HepG2 (cell line): Measurements from ENCODE around the gene TMEM106B. TPM values are rescaled to one million over a fixed set of nuclear protein-coding genes. Genes with fewer than 3 reads are reported as not detected.

ENCODE experiments used
- ASH2L ChIP-seq: fragments of 300-600, 200-600 bp; sonication (generic); IDR thresholded peaks from 2 replicates; pipeline ENCODE4 v1.7.0; 2017; ENCODE audit warnings: low read depth, mild to moderate bottlenecking, moderate library complexity, mixed read lengths, low read length; ENCODE audit not compliant: insufficient read length
- DBP ChIP-seq: sonication (generic); formaldehyde crosslinking; IDR thresholded peaks from 2 replicates; pipeline ENCODE4 v1.4.0; 2020; ENCODE audit warnings: missing genetic modification reagents; ENCODE audit errors: not compliant biosample characterization
- FOXA1 ChIP-seq, 2 experiments: fragments of 450-650 bp in 1 of 2; sonication (generic) in 1 of 2; formaldehyde crosslinking in 1 of 2; IDR thresholded peaks; 2 replicates each; pipeline versions ENCODE4 v1.4.0 to v1.6.1; 2016 to 2020; ENCODE audit warnings: missing genetic modification reagents in 1 of 2
- KDM3A ChIP-seq: IDR thresholded peaks from 2 replicates; pipeline ENCODE4 v1.6.1; 2018; ENCODE audit warnings: low read depth, missing compliant biosample characterization
- RFX3 ChIP-seq: IDR thresholded peaks from 2 replicates; pipeline ENCODE4 v1.6.1; 2016; ENCODE audit warnings: missing biosample characterization, missing genetic modification reagents
- SIN3A ChIP-seq: IDR thresholded peaks from 2 replicates; pipeline ENCODE4 v1.6.1; 2011; ENCODE audit warnings: low read depth, mild to moderate bottlenecking, control low read depth, low read length, borderline replicate concordance
- SSRP1 ChIP-seq: IDR thresholded peaks from 2 replicates; pipeline ENCODE4 v1.6.1; 2016; ENCODE audit warnings: control low read depth
- TBP ChIP-seq: sonication (generic); formaldehyde crosslinking; IDR thresholded peaks from 2 replicates; pipeline ENCODE4 v1.5.0; 2020; ENCODE audit warnings: missing genetic modification reagents
- TBX2 ChIP-seq: sonication (generic); formaldehyde crosslinking; IDR thresholded peaks from 2 replicates; pipeline ENCODE4 v1.5.0; 2020; ENCODE audit warnings: missing genetic modification reagents, mild to moderate bottlenecking, borderline replicate concordance
- ZFP1 ChIP-seq: IDR thresholded peaks from 2 replicates; pipeline ENCODE4 v1.6.1; 2016
- ZNF142 ChIP-seq: sonication (generic); formaldehyde crosslinking; IDR thresholded peaks from 2 replicates; pipeline ENCODE4 v1.4.0; 2020; ENCODE audit warnings: missing genetic modification reagents
- ZNF263 ChIP-seq: sonication (generic); formaldehyde crosslinking; IDR thresholded peaks from 2 replicates; pipeline ENCODE4 v1.4.0; 2020; ENCODE audit warnings: missing genetic modification reagents
- ZNF34 ChIP-seq: sonication (generic); formaldehyde crosslinking; IDR thresholded peaks from 2 replicates; pipeline ENCODE4 v1.4.0; 2020; ENCODE audit warnings: mild to moderate bottlenecking, missing genetic modification reagents, borderline replicate concordance
- ZNF468 ChIP-seq: sonication (generic); formaldehyde crosslinking; IDR thresholded peaks from 2 replicates; pipeline ENCODE4 v1.8.0; 2022; ENCODE audit warnings: mild to moderate bottlenecking, moderate library complexity, missing genetic modification reagents
- ZNF766 ChIP-seq: sonication (generic); formaldehyde crosslinking; IDR thresholded peaks from 2 replicates; pipeline ENCODE4 v1.5.0; 2020; ENCODE audit warnings: missing genetic modification reagents, borderline replicate concordance
- ZNF841 ChIP-seq: sonication (generic); formaldehyde crosslinking; IDR thresholded peaks from 2 replicates; pipeline ENCODE4 v1.8.1; 2023; ENCODE audit warnings: missing genetic modification reagents, borderline replicate concordance
- polyA plus RNA-seq, 8 experiments: library from polyadenylated mRNA; depleted of rRNA in 3 of 8; stranded (reverse) in 7 of 8; unstranded in 1 of 8; fragments of >200 nt; fragmentation: Illumina TruSeq in 4 of 8; extraction: Trizol in 4 of 8; gene quantifications; 2 replicates each; pipeline versions ENCODE4 v1.2.1 to v1.2.3, GENCODE V29; 2011 to 2016; ENCODE audit warnings: low read depth in 4 of 8, missing spikeins in 1 of 8, mixed read lengths in 1 of 8; ENCODE audit not compliant: insufficient read depth in 1 of 8
- total RNA-seq, 5 experiments: library from RNA; depleted of rRNA; stranded (reverse); fragments of >200 nt; fragmentation: Illumina TruSeq; extraction: Trizol; gene quantifications; 2 replicates each; pipeline ENCODE4 v1.2.3, GENCODE V29; 2016; ENCODE audit warnings: low read depth in 1 of 5
- TF ChIP-seq, protein P1 (sequence below): sonication (generic); formaldehyde crosslinking; IDR thresholded peaks from 2 replicates; pipeline ENCODE4 v1.8.0; 2022; ENCODE audit warnings: missing genetic modification reagents, low read depth, mild to moderate bottlenecking, borderline replicate concordance
- TF ChIP-seq, protein P2 (sequence below): sonication (generic); formaldehyde crosslinking; IDR thresholded peaks from 2 replicates; pipeline ENCODE4 v1.5.1; 2020; ENCODE audit warnings: missing genetic modification reagents, mild to moderate bottlenecking, borderline replicate concordance

The TMEM106B gene
- total and polyA plus RNA-seq, 2 of the 13 experiments (the other 11 are each of a cell fraction or from before 2014, with no cell fraction given), result 16.8 to 25.1 TPM

DNA sequence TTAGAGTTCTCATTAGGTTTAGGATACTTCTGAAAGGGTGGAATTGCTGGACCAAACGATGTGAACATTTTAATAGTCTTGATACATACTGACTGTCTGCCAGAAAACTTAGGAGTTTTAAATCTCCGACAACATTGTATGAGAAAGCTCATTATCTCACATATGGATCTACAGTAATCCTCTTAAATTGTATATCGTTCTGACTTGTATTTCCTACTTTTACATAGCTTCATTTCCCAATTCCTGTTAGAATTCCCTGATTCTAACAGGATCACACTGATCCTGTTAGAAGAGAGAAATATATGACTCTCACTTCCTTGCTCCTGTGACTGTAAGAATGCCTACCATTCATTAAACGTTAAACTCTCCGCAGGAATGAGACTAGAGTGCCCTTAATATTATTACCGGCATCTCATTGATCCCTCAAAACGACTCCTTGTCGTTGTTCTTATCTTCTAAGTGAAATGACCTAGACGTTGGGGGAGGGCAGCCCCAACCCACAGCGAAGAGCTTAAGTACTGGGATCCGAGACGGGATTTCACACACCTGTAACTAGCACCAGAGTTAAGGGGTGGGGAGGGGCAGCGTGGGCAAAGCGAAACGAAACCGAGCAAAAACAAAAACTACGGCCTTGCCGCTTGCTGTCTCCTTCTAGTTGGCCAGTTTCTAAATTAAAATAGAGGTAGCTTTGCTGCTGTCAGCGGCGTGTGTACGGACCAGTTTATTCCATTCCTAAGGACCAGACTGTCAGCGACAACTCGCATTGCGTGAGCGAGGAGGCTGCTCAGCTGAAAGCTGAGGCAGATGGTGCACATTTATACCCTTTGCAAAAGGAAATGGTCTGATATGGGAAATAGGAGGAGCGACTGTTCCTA lies 678 bp upstream of the TMEM106B start (continued):
- TF ChIP-seq, protein P1, sequence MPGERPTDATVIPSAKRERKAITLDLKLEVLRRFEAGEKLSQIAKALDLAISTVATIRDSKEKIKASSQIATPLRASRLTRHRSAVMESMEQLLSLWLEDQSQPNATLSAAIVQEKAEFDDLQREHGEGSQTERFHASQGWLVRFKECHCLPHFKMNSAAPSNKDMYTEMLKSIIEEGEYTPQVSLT (CRISPR knock-in tag), result 0 out of 2 replicates have a peak, but pooled peaks have one; percentile 72
- TF ChIP-seq, protein P2, sequence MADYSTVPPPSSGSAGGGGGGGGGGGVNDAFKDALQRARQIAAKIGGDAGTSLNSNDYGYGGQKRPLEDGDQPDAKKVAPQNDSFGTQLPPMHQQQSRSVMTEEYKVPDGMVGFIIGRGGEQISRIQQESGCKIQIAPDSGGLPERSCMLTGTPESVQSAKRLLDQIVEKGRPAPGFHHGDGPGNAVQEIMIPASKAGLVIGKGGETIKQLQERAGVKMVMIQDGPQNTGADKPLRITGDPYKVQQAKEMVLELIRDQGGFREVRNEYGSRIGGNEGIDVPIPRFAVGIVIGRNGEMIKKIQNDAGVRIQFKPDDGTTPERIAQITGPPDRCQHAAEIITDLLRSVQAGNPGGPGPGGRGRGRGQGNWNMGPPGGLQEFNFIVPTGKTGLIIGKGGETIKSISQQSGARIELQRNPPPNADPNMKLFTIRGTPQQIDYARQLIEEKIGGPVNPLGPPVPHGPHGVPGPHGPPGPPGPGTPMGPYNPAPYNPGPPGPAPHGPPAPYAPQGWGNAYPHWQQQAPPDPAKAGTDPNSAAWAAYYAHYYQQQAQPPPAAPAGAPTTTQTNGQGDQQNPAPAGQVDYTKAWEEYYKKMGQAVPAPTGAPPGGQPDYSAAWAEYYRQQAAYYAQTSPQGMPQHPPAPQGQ (CRISPR knock-in tag), result peak; percentile 21; the same call in 1 of the 2 replicates
- TF ChIP-seq ZNF142, result no peak; the same call in 1 of the 2 replicates
- TF ChIP-seq ZNF766 (CRISPR knock-in tag), result peak; percentile 15; the same call in 1 of the 2 replicates
- TF ChIP-seq TBP (CRISPR knock-in tag), result no peak
- peak; percentile 57 for TF ChIP-seq ASH2L
- peak; percentile 31; the same call in 1 of the 2 replicates for TF ChIP-seq SIN3A
- no peak for TF ChIP-seq TBX2 (CRISPR knock-in tag)
- TF ChIP-seq KDM3A (CRISPR knock-in tag), result no peak
- peak; percentile 4; the same call in 1 of the 2 replicates for TF ChIP-seq ZNF34 (CRISPR knock-in tag)
- TF ChIP-seq ZNF263 (CRISPR knock-in tag), result 0 out of 2 replicates have a peak, but pooled peaks have one; percentile 8
- TF ChIP-seq DBP (CRISPR knock-in tag), result peak; percentile 5
- 0 out of 2 replicates have a peak, but pooled peaks have one; percentile 2 for TF ChIP-seq ZFP1 (CRISPR knock-in tag)
- no peak for TF ChIP-seq RFX3 (CRISPR knock-in tag)
- TF ChIP-seq ZNF468 (CRISPR knock-in tag), result 0 out of 2 replicates have a peak, but pooled peaks have one; percentile 8
- 0 out of 2 replicates have a peak, but pooled peaks have one; percentile 9 for TF ChIP-seq ZNF841 (CRISPR knock-in tag)
- TF ChIP-seq SSRP1 (CRISPR knock-in tag), result 0 out of 2 replicates have a peak, but pooled peaks have one; percentile 32
- no peak for TF ChIP-seq FOXA1 (IDR thresholded peaks at IDR 0.05)
- no peak for TF ChIP-seq FOXA1 (CRISPR knock-in tag; IDR thresholded peaks at IDR 0.05)
- TF ChIP-seq, all 625 proteins: peak for 18
